SK-N-SH treated with all-trans-retinoic acid at 6 μM for 48 hours (cell line): ENCODE data around the gene PRDM5.

ENCODE experiments used
- BACH2 ChIP-seq: fragments of 250-450 bp; sonication (Bioruptor Pico); IDR thresholded peaks from 2 replicates; pipeline ENCODE4 v1.9.0; 2021; ENCODE audit warnings: mild to moderate bottlenecking, borderline replicate concordance
- ESRRG ChIP-seq: fragments of 250-450 bp; sonication (Bioruptor Pico); IDR thresholded peaks from 2 replicates; pipeline ENCODE4 v1.6.1; 2021; ENCODE audit warnings: mild to moderate bottlenecking
- PATZ1 ChIP-seq: fragments of 250-450 bp; sonication (Bioruptor Pico); IDR thresholded peaks from 2 replicates; pipeline ENCODE4 v1.8.0; 2020; ENCODE audit warnings: mild to moderate bottlenecking, moderate library complexity, borderline replicate concordance
- RARB ChIP-seq: fragments of 250-450 bp; sonication (Bioruptor Pico); IDR thresholded peaks from 2 replicates; pipeline ENCODE4 v1.8.0; 2021; ENCODE audit warnings: mild to moderate bottlenecking, moderate library complexity
- TCF4 ChIP-seq: fragments of 250-450 bp; sonication (Bioruptor Pico); IDR thresholded peaks from 2 replicates; pipeline ENCODE4 v1.8.0; 2021; ENCODE audit warnings: mild to moderate bottlenecking, moderate library complexity, borderline replicate concordance
- TOX ChIP-seq: fragments of 250-450 bp; sonication (Bioruptor Pico); IDR thresholded peaks from 2 replicates; pipeline ENCODE4 v1.8.0; 2021; ENCODE audit warnings: mild to moderate bottlenecking, moderate library complexity, borderline replicate concordance
- ZFP3 ChIP-seq: fragments of 250-450 bp; sonication (Bioruptor Pico); IDR thresholded peaks from 2 replicates; pipeline ENCODE4 v1.5.0; 2020; ENCODE audit warnings: mild to moderate bottlenecking, moderate library complexity
- ZNF565 ChIP-seq: fragments of 450-650 bp; formaldehyde crosslinking; conservative IDR thresholded peaks from 2 replicates; pipeline ENCODE4 v1.5.0; 2020; ENCODE audit warnings: low read depth, mild to moderate bottlenecking, moderate library complexity

GRCh38 chr4:120724656-120725055 lies 197.9 kb downstream of the PRDM5 start:
- TF ChIP-seq TCF4 (CRISPR knock-in tag) (no peak), ESRRG (no peak), ZNF565 (CRISPR knock-in tag) (no peak), RARB (CRISPR knock-in tag) (no peak), PATZ1 (CRISPR knock-in tag) (no peak), ZFP3 (CRISPR knock-in tag) (no peak), BACH2 (no peak), TOX (no peak)
